Ascending aorta (tissue), 2 donors: ENCODE measurements around the gene FLVCR1. TPM values are rescaled to one million over a fixed set of nuclear protein-coding genes. Genes with fewer than 3 reads are reported as not detected.

Experiments
- DNase-seq, 2 donors: peaks; one replicate each; pipeline ENCODE4 v3.0.0-alpha.2; 2019; ENCODE audit warnings: low spot score in 2 of 2
- H3K27ac ChIP-seq, 2 donors: fragments of 200-600 bp; sonication (generic); one replicate each; pipeline ENCODE4 v1.5.1; 2016 to 2017; ENCODE audit warnings: mild to moderate bottlenecking in 1 of 2
- H3K27me3 ChIP-seq: fragments of 200-600 bp; sonication (generic); one replicate; pipeline ENCODE4 v1.5.1; 2017
- H3K36me3 ChIP-seq, 2 donors: fragments of 200-600 bp; sonication (generic); one replicate each; pipeline ENCODE4 v1.5.1; 2016
- H3K4me1 ChIP-seq, 2 donors: fragments of 200-600 bp; sonication (generic); one replicate each; pipeline ENCODE4 v1.5.1; 2016 to 2017; ENCODE audit warnings: mild to moderate bottlenecking in 1 of 2
- H3K4me3 ChIP-seq, 2 donors: fragments of 200-600 bp; sonication (generic); one replicate each; pipeline ENCODE4 v1.5.1; 2016 to 2017; ENCODE audit warnings: mild to moderate bottlenecking in 1 of 2
- H3K9me3 ChIP-seq, 2 donors: fragments of 200-600 bp; sonication (generic); one replicate each; pipeline ENCODE4 v1.5.1; 2016
- CTCF ChIP-seq, 3 experiments: fragments of 200-600 bp in 2 of 3; fragments of 450-650 bp in 1 of 3; sonication (generic) in 2 of 3; IDR thresholded peaks; one replicate each; pipeline ENCODE4 v1.5.1; 2016 to 2019; ENCODE audit warnings: antibody characterized with exemption in 3 of 3, mild to moderate bottlenecking in 1 of 3, moderate library complexity in 1 of 3
- intact Hi-C: fragments of 100-400 bp; cut with DNase I; formaldehyde crosslinking; loops from one replicate; pipeline ENCODE4 v1.15.1; 2023
- total RNA-seq: library from RNA; depleted of rRNA; stranded (reverse); fragments of >200 nt; gene quantifications from one replicate; pipeline ENCODE4 v1.1.0, GENCODE V29; 2016

FLVCR1 gene
- total RNA-seq, 1 donor from 2014 or later, result 5.7 TPM

GRCh38 chr1:212879947-212880690, 22.0 kb downstream of the FLVCR1 start:
- TF ChIP-seq CTCF (IDR thresholded peaks at IDR 0.05), result no peak
- H3K27ac ChIP-seq, result no peak overlapping the region
- H3K36me3 ChIP-seq, result peaks cover 14 to 24% of the 10 kb centered on the region in 2 donors
- H3K27me3 ChIP-seq, result no peaks in the 10 kb centered on the region
- DNase-seq, result no peak
- intact Hi-C loops, result no loop called here
- no peaks in the 10 kb centered on the region for H3K9me3 ChIP-seq
- H3K4me1 ChIP-seq, result no peaks in the 10 kb centered on the region
- no peak overlapping the region for H3K4me3 ChIP-seq

- Histone ChIP-seq H3K27me3 (no peaks in the 10 kb centered on the region), H3K4me1 (no peaks in the 10 kb centered on the region), H3K27ac (no peak overlapping the region), H3K4me3 (no peak overlapping the region), H3K36me3 (peaks cover 36 to 57% of the 10 kb centered on the region in 2 donors), H3K9me3 (no peaks in the 10 kb centered on the region)
- TF ChIP-seq CTCF (IDR thresholded peaks at IDR 0.05), result no peak
- intact Hi-C loops, result no loop called here
- no peak for DNase-seq
Observed at GRCh38 chr1:212884592-212884991, 26.5 kb downstream of the FLVCR1 start.

GRCh38 chr1:212892108-212892507, 34.0 kb downstream of the FLVCR1 start:
- Histone ChIP-seq H3K27ac (no peak overlapping the region), H3K36me3 (peaks cover 43 to 65% of the 10 kb centered on the region in 2 donors)

GRCh38 chr1:212899845-212900244, 41.8 kb downstream of the FLVCR1 start:
- no peaks in the 10 kb centered on the region for H3K27me3 ChIP-seq
- DNase-seq, result no peak
- H3K36me3 ChIP-seq, result peaks cover 13 to 41% of the 10 kb centered on the region in 2 donors
- H3K27ac ChIP-seq, result no peak overlapping the region
- intact Hi-C loops, result no loop called here
- no peak for TF ChIP-seq CTCF (IDR thresholded peaks at IDR 0.05)
- no peaks in the 10 kb centered on the region for H3K4me1 ChIP-seq
- no peak overlapping the region for H3K4me3 ChIP-seq
- peaks cover 18 to 34% of the 10 kb centered on the region in 2 donors for H3K9me3 ChIP-seq

More at GRCh38 chr1:212892108-212892507, 34.0 kb downstream of the FLVCR1 start:
- intact Hi-C loops, result no loop called here
- H3K27me3 ChIP-seq, result no peaks in the 10 kb centered on the region
- no peaks in the 10 kb centered on the region for H3K4me1 ChIP-seq
- DNase-seq, result no peak
- TF ChIP-seq CTCF (IDR thresholded peaks at IDR 0.05), result no peak
- no peaks in the 10 kb centered on the region for H3K9me3 ChIP-seq
- no peak overlapping the region for H3K4me3 ChIP-seq

- H3K9me3 ChIP-seq, result peaks cover 18 to 34% of the 10 kb centered on the region in 2 donors
- DNase-seq, result no peak
- peaks cover 3 to 28% of the 10 kb centered on the region in 2 donors for H3K36me3 ChIP-seq
- no peaks in the 10 kb centered on the region for H3K27me3 ChIP-seq
- no peak overlapping the region for H3K27ac ChIP-seq
- no peak for TF ChIP-seq CTCF (IDR thresholded peaks at IDR 0.05)
- no peaks in the 10 kb centered on the region for H3K4me1 ChIP-seq
- H3K4me3 ChIP-seq, result no peak overlapping the region
- intact Hi-C loops, result no loop called here
Observed at GRCh38 chr1:212901290-212901689, 43.2 kb downstream of the FLVCR1 start.
